H1 (cell line): ENCODE results near the gene SYT2. TPM values are rescaled to one million over a fixed set of nuclear protein-coding genes. Genes with fewer than 3 reads are reported as not detected.
A peak's percentile ranks its signal among the peaks of the same experiment; 100 is the strongest.

Experiments
- CTCF ChIA-PET: fragments of 300-600 bp; sonication (Branson Sonifier 250); formaldehyde crosslinking; loops from one replicate; lab custom pipeline; 2021; ENCODE audit not compliant: partially characterized antibody; lab: Charles Lee
- POLR2A ChIA-PET: fragments of 300-600 bp; sonication (Branson Sonifier 250); formaldehyde crosslinking; loops from one replicate; lab custom pipeline; 2021; ENCODE audit warnings: inconsistent platforms; ENCODE audit not compliant: partially characterized antibody; lab: Charles Lee
- DNase-seq, 2 experiments: peaks; one replicate each; pipeline versions ENCODE4 v3.0.0 to v3.0.0-alpha.2; 2010 to 2022; ENCODE audit warnings: low spot score in 2 of 2, low read depth in 1 of 2, mixed read lengths in 1 of 2
- FAIRE-seq: peaks from 2 replicates; lab custom pipeline; 2011; peaks lifted over from hg19 to GRCh38; lab: Jason Lieb, UNC
- H2AFZ ChIP-seq: 2 replicates; pipeline ENCODE4 v1.8.1; 2012; ENCODE audit warnings: low read length, inconsistent platforms
- H2AK5ac ChIP-seq: 2 replicates; pipeline ENCODE4 v1.6.1; 2013; ENCODE audit warnings: low read depth, low read length
- H2BK120ac ChIP-seq: replicated peaks from 2 replicates; pipeline ENCODE3; 2013; ENCODE audit warnings: low read depth, low read length, inconsistent platforms
- H2BK12ac ChIP-seq: 2 replicates; pipeline ENCODE4 v1.6.1; 2013; ENCODE audit warnings: low read depth, low read length
- H2BK15ac ChIP-seq: 2 replicates; pipeline ENCODE4 v1.6.1; 2013; ENCODE audit warnings: low read length
- H2BK20ac ChIP-seq: 2 replicates; pipeline ENCODE4 v1.6.1; 2013; ENCODE audit warnings: low read length
- H2BK5ac ChIP-seq: 2 replicates; pipeline ENCODE4 v1.6.1; 2013; ENCODE audit warnings: low read depth, low read length
- H3K14ac ChIP-seq: 2 replicates; pipeline ENCODE4 v1.6.1; 2013; ENCODE audit warnings: inconsistent platforms; ENCODE audit not compliant: insufficient read length
- H3K18ac ChIP-seq: 2 replicates; pipeline ENCODE4 v1.6.1; 2013; ENCODE audit warnings: low read length; ENCODE audit errors: extremely low read depth
- H3K23ac ChIP-seq: 2 replicates; pipeline ENCODE4 v1.6.1; 2013; ENCODE audit warnings: inconsistent platforms; ENCODE audit not compliant: insufficient read length
- H3K23me2 ChIP-seq: 2 replicates; pipeline ENCODE4 v1.6.1; 2013; ENCODE audit warnings: low read depth, low read length
- H3K27ac ChIP-seq: 2 replicates; pipeline ENCODE4 v1.6.1; 2011; ENCODE audit warnings: low read depth, low read length, inconsistent platforms
- H3K27me3 ChIP-seq, 4 experiments: replicated peaks in 1 of 4; 1 replicate in 1 of 4; 2 replicates in 3 of 4; pipeline versions ENCODE4 v1.6.1 to v1.8.1; 2011 to 2013; ENCODE audit warnings: low read length in 3 of 4, mild to moderate bottlenecking in 3 of 4, inconsistent platforms in 2 of 4, mixed read lengths in 2 of 4, moderate library complexity in 1 of 4; ENCODE audit not compliant: control insufficient read depth in 3 of 4, insufficient read depth in 3 of 4; ENCODE audit errors: extremely low read depth in 1 of 4
- H3K36me3 ChIP-seq, 4 experiments: 2 replicates each; pipeline versions ENCODE4 v1.6.1 to v1.8.1; 2011 to 2013; ENCODE audit warnings: mild to moderate bottlenecking in 4 of 4, low read length in 3 of 4, moderate library complexity in 2 of 4, control low read depth in 1 of 4, inconsistent platforms in 1 of 4; ENCODE audit not compliant: insufficient read depth in 4 of 4, control insufficient read depth in 2 of 4
- H3K4ac ChIP-seq: replicated peaks from 2 replicates; pipeline ENCODE3; 2013; ENCODE audit warnings: low read length, low read depth, mixed read lengths, inconsistent platforms; ENCODE audit not compliant: insufficient read length
- H3K4me1 ChIP-seq, 4 experiments: replicated peaks in 1 of 4; 1 replicate in 1 of 4; 2 replicates in 3 of 4; pipeline versions ENCODE4 v1.6.1 to v1.8.1; 2011 to 2013; ENCODE audit warnings: low read length in 3 of 4, inconsistent platforms in 2 of 4, mixed read lengths in 1 of 4; ENCODE audit not compliant: insufficient read depth in 4 of 4, control insufficient read depth in 3 of 4
- H3K4me2 ChIP-seq, 2 experiments: 2 replicates each; pipeline versions ENCODE4 v1.6.1 to v1.8.1; 2011 to 2013; ENCODE audit warnings: low read depth in 2 of 2, low read length in 2 of 2, control low read depth in 1 of 2, inconsistent platforms in 1 of 2, mild to moderate bottlenecking in 1 of 2; ENCODE audit not compliant: insufficient read depth in 1 of 2
- H3K4me3 ChIP-seq, 4 experiments: fragments of 200-600, 300-600 bp in 1 of 4; sonication (generic), shearing (Covaris generic), sonication (Bioruptor Twin) in 1 of 4; 2 replicates each; pipeline versions ENCODE4 v1.5.1 to v1.8.1; 2011 to 2016; ENCODE audit warnings: low read length in 4 of 4, low read depth in 3 of 4, control low read depth in 2 of 4, inconsistent platforms in 2 of 4, mild to moderate bottlenecking in 2 of 4, mixed read lengths in 1 of 4, moderate library complexity in 1 of 4; ENCODE audit not compliant: insufficient read depth in 2 of 4; ENCODE audit errors: extremely low read depth in 1 of 4
- H3K56ac ChIP-seq: replicated peaks from 2 replicates; pipeline ENCODE3; 2013; ENCODE audit warnings: low read depth, mild to moderate bottlenecking, mixed read lengths, low read length, inconsistent platforms; ENCODE audit not compliant: insufficient read length
- H3K79me1 ChIP-seq: 2 replicates; pipeline ENCODE4 v1.6.1; 2013; ENCODE audit warnings: low read depth, low read length, control low read depth
- H3K79me2 ChIP-seq, 2 experiments: 2 replicates each; pipeline versions ENCODE4 v1.6.1 to v1.8.1; 2012 to 2013; ENCODE audit warnings: low read length in 2 of 2, mild to moderate bottlenecking in 2 of 2, inconsistent platforms in 1 of 2; ENCODE audit not compliant: insufficient read depth in 2 of 2, control insufficient read depth in 1 of 2
- H3K9ac ChIP-seq, 4 experiments: replicated peaks in 1 of 4; 1 replicate in 1 of 4; 2 replicates in 3 of 4; pipeline versions ENCODE4 v1.6.1 to v1.8.1; 2011 to 2013; ENCODE audit warnings: low read depth in 3 of 4, low read length in 3 of 4, control low read depth in 2 of 4, mild to moderate bottlenecking in 2 of 4, moderate library complexity in 2 of 4, inconsistent platforms in 1 of 4; ENCODE audit errors: extremely low read depth in 1 of 4
- H3K9me3 ChIP-seq, 2 experiments: 2 replicates each; pipeline versions ENCODE4 v1.6.1 to v1.8.1; 2012 to 2013; ENCODE audit warnings: mild to moderate bottlenecking in 2 of 2, moderate library complexity in 2 of 2, control low read depth in 1 of 2, inconsistent platforms in 1 of 2, low read depth in 1 of 2, low read length in 1 of 2, mixed read lengths in 1 of 2; ENCODE audit not compliant: insufficient read depth in 2 of 2
- H4K20me1 ChIP-seq, 2 experiments: replicated peaks in 1 of 2; 2 replicates each; pipeline versions ENCODE3 to v1.8.1; 2011 to 2013; ENCODE audit warnings: inconsistent platforms in 2 of 2, low read length in 2 of 2, mild to moderate bottlenecking in 1 of 2; ENCODE audit not compliant: insufficient read depth in 2 of 2, control insufficient read depth in 1 of 2
- H4K5ac ChIP-seq: 2 replicates; pipeline ENCODE4 v1.6.1; 2013; ENCODE audit warnings: low read length, low read depth, mixed read lengths, inconsistent platforms; ENCODE audit not compliant: insufficient read length
- H4K8ac ChIP-seq: 2 replicates; pipeline ENCODE4 v1.8.0; 2013; ENCODE audit warnings: mild to moderate bottlenecking, moderate library complexity, low read length, inconsistent platforms; ENCODE audit not compliant: insufficient read depth; ENCODE audit errors: extremely low read depth
- H4K91ac ChIP-seq: replicated peaks from 2 replicates; pipeline ENCODE3; 2013; ENCODE audit warnings: low read length, mixed read lengths, inconsistent platforms; ENCODE audit not compliant: insufficient read length
- CBX5 ChIP-seq: fragments of 300-800, 300-1000 bp; sonication (generic); IDR thresholded peaks from 2 replicates; pipeline ENCODE4 v1.7.1; 2016; ENCODE audit warnings: antibody characterized with exemption, low read length, low read depth
- CHD2 ChIP-seq: IDR thresholded peaks from 2 replicates; pipeline ENCODE4 v1.6.1; 2012; ENCODE audit warnings: low read length, improper control_type of control experiment
- EP300 ChIP-seq, 2 experiments: IDR thresholded peaks; 1 replicate in 1 of 2; 2 replicates in 1 of 2; pipeline ENCODE4 v1.6.1; 2011 to 2012; ENCODE audit warnings: low read depth in 2 of 2, low read length in 2 of 2, mild to moderate bottlenecking in 2 of 2, borderline replicate concordance in 1 of 2, inconsistent platforms in 1 of 2, moderate library complexity in 1 of 2
- FOSL1 ChIP-seq: IDR thresholded peaks from 2 replicates; pipeline ENCODE4 v1.6.1; 2011; ENCODE audit warnings: mild to moderate bottlenecking, low read depth, low read length, moderate library complexity; ENCODE audit not compliant: insufficient read depth
- KDM1A ChIP-seq: fragments of 200-600, 300-600 bp; sonication (generic); IDR thresholded peaks from 2 replicates; pipeline ENCODE4 v1.7.1; 2016; ENCODE audit warnings: mild to moderate bottlenecking, low read length, borderline replicate concordance
- SIRT6 ChIP-seq: IDR thresholded peaks from one replicate; pipeline ENCODE4 v1.7.1; 2012; ENCODE audit warnings: low read length, inconsistent platforms
- SIX5 ChIP-seq: IDR thresholded peaks from 2 replicates; pipeline ENCODE4 v1.6.1; 2011; ENCODE audit warnings: mild to moderate bottlenecking, low read depth, low read length
- SP2 ChIP-seq: IDR thresholded peaks from 2 replicates; pipeline ENCODE4 v1.6.1; 2012; ENCODE audit warnings: mild to moderate bottlenecking, low read length, inconsistent platforms
- SRF ChIP-seq: IDR thresholded peaks from 2 replicates; pipeline ENCODE4 v1.6.1; 2011; ENCODE audit warnings: mild to moderate bottlenecking, low read depth, low read length, moderate library complexity
- TCF12 ChIP-seq: IDR thresholded peaks from 2 replicates; pipeline ENCODE4 v1.6.1; 2011; ENCODE audit warnings: low read depth, mild to moderate bottlenecking, low read length
- WGBS, 2 experiments: shearing (Covaris generic) in 1 of 2; methylation state at CpG; one replicate each; pipeline versions ENCODE4 v1.1.6 to v1.1.7; 2013 to 2015; ENCODE audit warnings: low lambda C conversion rate in 2 of 2, mixed read lengths in 2 of 2, inconsistent platforms in 1 of 2, low coverage in 1 of 2, missing lambda C conversion rate in 1 of 2; ENCODE audit not compliant: insufficient replicate concordance in 2 of 2, insufficient coverage in 1 of 2, insufficient read length in 1 of 2; ENCODE audit errors: extremely low coverage in 1 of 2, missing lambda C conversion rate in 1 of 2; 5-methylcytosine and 5-hydroxymethylcytosine counted together
- polyA plus RNA-seq, 7 experiments: library from polyadenylated mRNA; depleted of rRNA in 3 of 7; stranded (reverse) in 5 of 7; unstranded in 2 of 7; fragments of >200 nt in 5 of 7; fragments of 200-250 nt in 2 of 7; gene quantifications; 1 replicate in 5 of 7; 2 replicates in 1 of 7; 4 replicates in 1 of 7; pipeline versions ENCODE4 v1.2.1 to v1.2.3, GENCODE V29; 2011 to 2013; ENCODE audit warnings: missing spikeins in 2 of 7, mixed read lengths in 2 of 7
- total RNA-seq: library from RNA; stranded (reverse); fragmentation: NEBNext Ultra II Directional; extraction: Animal tissue kit (Norgen Biotek cat#: 25700); gene quantifications from 2 replicates; pipeline ENCODE4 v1.2.1, GENCODE V29; 2021
- TF ChIP-seq, protein P1 (sequence below): IDR thresholded peaks from 2 replicates; pipeline ENCODE4 v1.6.1; 2011; ENCODE audit warnings: low read length, improper control_type of control experiment

Gene SYT2
- total and polyA plus RNA-seq, 2 of the 8 experiments (the other 6 are each of a cell fraction or from before 2014, with no cell fraction given): 2.8 to 11.0 TPM

DNA sequence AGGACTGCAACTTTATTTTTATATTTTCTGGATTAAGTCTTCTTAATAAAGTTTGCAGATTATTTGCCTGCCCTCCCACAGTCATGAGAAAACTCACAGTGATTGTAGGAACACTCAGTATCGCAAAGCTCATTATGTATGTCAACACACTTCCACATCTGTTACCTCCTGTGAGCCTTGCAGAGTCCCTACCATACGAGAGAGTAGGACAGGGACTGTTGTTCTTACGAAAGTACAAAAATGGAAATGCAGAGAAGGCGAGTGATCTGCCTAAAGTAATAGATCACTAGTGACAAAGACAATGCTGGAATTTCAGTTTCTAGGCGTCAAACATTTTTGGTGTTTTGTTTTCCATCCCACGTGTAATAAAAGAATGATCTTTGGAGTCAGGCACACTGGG is 131.7 kb downstream of the SYT2 start:
- no peak for TF ChIP-seq SRF
- TF ChIP-seq FOSL1: no peak
- TF ChIP-seq CHD2: no peak
- TF ChIP-seq EP300 (IDR thresholded peaks at IDR 0.05; ENCODE audit: borderline replicate concordance in 1 of 2, low read depth in 2 of 2, low read length in 2 of 2): no peak
- TF ChIP-seq SP2: no peak
- TF ChIP-seq, protein P1, sequence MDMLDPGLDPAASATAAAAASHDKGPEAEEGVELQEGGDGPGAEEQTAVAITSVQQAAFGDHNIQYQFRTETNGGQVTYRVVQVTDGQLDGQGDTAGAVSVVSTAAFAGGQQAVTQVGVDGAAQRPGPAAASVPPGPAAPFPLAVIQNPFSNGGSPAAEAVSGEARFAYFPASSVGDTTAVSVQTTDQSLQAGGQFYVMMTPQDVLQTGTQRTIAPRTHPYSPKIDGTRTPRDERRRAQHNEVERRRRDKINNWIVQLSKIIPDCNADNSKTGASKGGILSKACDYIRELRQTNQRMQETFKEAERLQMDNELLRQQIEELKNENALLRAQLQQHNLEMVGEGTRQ: no peak
- TF ChIP-seq CBX5: no peak
- TF ChIP-seq KDM1A: no peak
- no peak for TF ChIP-seq SIX5
- no peak for TF ChIP-seq SIRT6
- TF ChIP-seq TCF12: no peak
- Histone ChIP-seq H2BK20ac (no peak overlapping the region), H3K4ac (peak overlapping the region; percentile 9), H2AFZ (no peak overlapping the region), H3K9me3 (no peaks in the 10 kb centered on the region), H3K27ac (peak overlapping the region; percentile 18; the same call in 1 of the 2 replicates), H3K9ac (no peak overlapping the region), H3K4me3 (no peak overlapping the region; a peak in 1 of 8 replicates), H3K36me3 (no peaks in the 10 kb centered on the region), H4K91ac (no peak overlapping the region), H2BK15ac (no peak overlapping the region), H4K5ac (no peak overlapping the region), H3K14ac (no peak overlapping the region), H2BK5ac (no peak overlapping the region), H3K56ac (no peak overlapping the region), H4K20me1 (no peaks in the 10 kb centered on the region), H3K18ac (no peak overlapping the region; the same call in 1 of the 2 replicates), H2BK120ac (no peak overlapping the region), H2AK5ac (no peak overlapping the region), H4K8ac (no peak overlapping the region), H3K4me2 (peak overlapping the region; percentile 3 to 43; a peak in 3 of 4 replicates), H3K23ac (no peak overlapping the region), H3K4me1 (peaks cover 0 to 27% (median 19%) of the 10 kb centered on the region in 4 experiments; a peak in 6 of 7 replicates), H3K79me1 (no peaks in the 10 kb centered on the region), H3K23me2 (no peaks in the 10 kb centered on the region), H3K79me2 (no peaks in the 10 kb centered on the region), H2BK12ac (no peak overlapping the region), H3K27me3 (no peaks in the 10 kb centered on the region)
- no peak for FAIRE-seq
- ChIA-PET CTCF (interaction anchor here (0.6 to 3.3 kb wide), 14 partner anchors 8 to 389 kb away, joined by 3 to 22 read pairs (median 4); no protein-coding TSS in a partner anchor), POLR2A (interaction anchor here (0.7 kb wide), 1 partner anchor 17 kb away, joined by 3 read pairs; no protein-coding TSS in a partner anchor)
- WGBS, 2 experiments: 68% methylated on average over 6 of the region's 6 CpGs; no CpG with 5 or more reads in 1 of the 2 experiments
- DNase-seq: no peak
